ENCODE data around the gene SACS.

DNA sequence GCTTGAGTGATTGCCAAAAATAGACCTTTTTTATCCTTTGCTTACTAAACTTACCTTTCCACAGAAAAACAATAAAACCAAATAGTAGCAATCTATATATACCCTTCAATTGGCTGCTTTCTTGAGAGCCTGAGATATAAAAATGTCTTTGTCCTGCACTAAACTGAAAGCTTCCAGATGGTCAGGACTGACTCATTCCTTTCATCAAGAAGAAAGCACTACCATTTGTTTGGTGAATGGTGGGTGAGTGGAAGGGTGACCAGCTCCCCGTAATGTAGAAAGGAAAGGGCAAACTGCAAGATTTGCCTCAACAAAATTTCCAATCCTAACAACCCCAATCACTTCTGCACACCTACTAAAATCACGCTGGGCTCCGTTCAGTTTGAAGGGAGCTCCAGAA, 67.8 kb downstream of the SACS start:
- TF ChIP-seq, protein P1, sequence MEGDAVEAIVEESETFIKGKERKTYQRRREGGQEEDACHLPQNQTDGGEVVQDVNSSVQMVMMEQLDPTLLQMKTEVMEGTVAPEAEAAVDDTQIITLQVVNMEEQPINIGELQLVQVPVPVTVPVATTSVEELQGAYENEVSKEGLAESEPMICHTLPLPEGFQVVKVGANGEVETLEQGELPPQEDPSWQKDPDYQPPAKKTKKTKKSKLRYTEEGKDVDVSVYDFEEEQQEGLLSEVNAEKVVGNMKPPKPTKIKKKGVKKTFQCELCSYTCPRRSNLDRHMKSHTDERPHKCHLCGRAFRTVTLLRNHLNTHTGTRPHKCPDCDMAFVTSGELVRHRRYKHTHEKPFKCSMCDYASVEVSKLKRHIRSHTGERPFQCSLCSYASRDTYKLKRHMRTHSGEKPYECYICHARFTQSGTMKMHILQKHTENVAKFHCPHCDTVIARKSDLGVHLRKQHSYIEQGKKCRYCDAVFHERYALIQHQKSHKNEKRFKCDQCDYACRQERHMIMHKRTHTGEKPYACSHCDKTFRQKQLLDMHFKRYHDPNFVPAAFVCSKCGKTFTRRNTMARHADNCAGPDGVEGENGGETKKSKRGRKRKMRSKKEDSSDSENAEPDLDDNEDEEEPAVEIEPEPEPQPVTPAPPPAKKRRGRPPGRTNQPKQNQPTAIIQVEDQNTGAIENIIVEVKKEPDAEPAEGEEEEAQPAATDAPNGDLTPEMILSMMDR (IDR thresholded peaks at IDR 0.05) = no peak
- TF ChIP-seq POLR2A (IDR thresholded peaks at IDR 0.05) = no peak
- no peak for TF ChIP-seq EP300 (IDR thresholded peaks at IDR 0.05; ENCODE audit: low read depth)
